Esophagus squamous epithelium (tissue), 5 donors: Measurements from ENCODE around the gene TFG. TPM values are rescaled to one million over a fixed set of nuclear protein-coding genes. Genes with fewer than 3 reads are reported as not detected.
"Not testable (repeated sequence)": the region's sequence is repeated elsewhere in the genome, so short reads cannot be mapped to it uniquely, and the experiment has no call there.

Source experiments
- DNase-seq: peaks from one replicate; lab custom pipeline; 2025; lab: John Stamatoyannopoulos, UW
- H3K27ac ChIP-seq, 4 donors: fragments of 200-600 bp; sonication (generic); one replicate each; pipeline ENCODE4 v1.5.1; 2016 to 2019; ENCODE audit warnings: mild to moderate bottlenecking in 1 of 4
- H3K27me3 ChIP-seq, 4 donors: fragments of 200-600 bp; sonication (generic); 1 replicate in 3 of 4; 2 replicates in 1 of 4; pipeline versions ENCODE4 v1.5.1 to v1.6.0; 2017 to 2021; ENCODE audit warnings: antibody characterized with exemption in 1 of 4
- H3K36me3 ChIP-seq, 3 donors: fragments of 200-600 bp; sonication (generic); one replicate each; pipeline ENCODE4 v1.5.1; 2016 to 2019
- H3K4me1 ChIP-seq, 3 donors: fragments of 200-600 bp; sonication (generic); one replicate each; pipeline ENCODE4 v1.5.1; 2017 to 2019
- H3K4me3 ChIP-seq, 4 donors: fragments of 200-600 bp; sonication (generic); 1 replicate in 3 of 4; 2 replicates in 1 of 4; pipeline ENCODE4 v1.5.1; 2016 to 2019; ENCODE audit warnings: mild to moderate bottlenecking in 2 of 4, moderate library complexity in 1 of 4
- H3K9me3 ChIP-seq, 3 donors: fragments of 200-600 bp; sonication (generic); one replicate each; pipeline ENCODE4 v1.5.1; 2016 to 2019
- CTCF ChIP-seq, 6 experiments: fragments of 450-650 bp in 4 of 6; fragments of 200-600 bp in 2 of 6; sonication (generic) in 2 of 6; IDR thresholded peaks; one replicate each; pipeline ENCODE4 v1.5.1; 2016 to 2019; ENCODE audit warnings: antibody characterized with exemption in 6 of 6, mild to moderate bottlenecking in 4 of 6, moderate library complexity in 4 of 6
- POLR2A ChIP-seq, 4 donors: fragments of 450-650 bp; IDR thresholded peaks; one replicate each; pipeline ENCODE4 v1.6.1; 2017; ENCODE audit warnings: antibody characterized with exemption in 4 of 4, mild to moderate bottlenecking in 4 of 4, moderate library complexity in 3 of 4
- WGBS, 2 donors: methylation state at CpG; one replicate each; pipeline ENCODE4 v1.1.5; 2018; 5-methylcytosine and 5-hydroxymethylcytosine counted together
- intact Hi-C: fragments of 100-400 bp; cut with DNase I; formaldehyde crosslinking; loops from one replicate; pipeline ENCODE4 v1.15.0; 2022
- total RNA-seq, 4 donors: library from RNA; depleted of rRNA; stranded (reverse); fragments of >200 nt; gene quantifications; one replicate each; pipeline ENCODE4 v1.1.0, GENCODE V29; 2016
- donor health status: DM: yes; HTN: yes; CAD: no.

Gene TFG
- total RNA-seq = 100 to 1,000 TPM in 2 of 4 donors, 10 to 100 TPM in 2; 76.7 to 133 (median 91.8) TPM

GRCh38 chr3:100708989-100709841, at the start of gene TFG:
Gene TFG (plus strand): TSS chr3:100709494. CDS start chr3:100713686, 4,192 bp downstream.
- WGBS, 2 donors = 1% methylated on average over 24 to 26 of the region's 76 CpGs
- intact Hi-C loops = no loop called here
- peak in 1 of 6 experiments; percentile 29 for TF ChIP-seq CTCF (IDR thresholded peaks at IDR 0.05)
- peak in 3 of 4 donors; percentile 64 to 89 (median 66) for TF ChIP-seq POLR2A (IDR thresholded peaks at IDR 0.05)
- H3K27ac ChIP-seq = peak within 1 kb of the TSS; percentile 94 to 99 (median 96)
- H3K4me3 ChIP-seq = peak within 1 kb of the TSS; percentile 81 to 92 (median 82)
- peak; percentile 80 for DNase-seq
- H3K27me3 ChIP-seq = peaks cover 0 to 5% (median 0%) of the 10 kb centered on the region in 4 donors
- peaks cover 9 to 40% (median 15%) of the 10 kb centered on the region in 3 donors for H3K4me1 ChIP-seq
- H3K9me3 ChIP-seq = no peaks in the 10 kb centered on the region
- H3K36me3 ChIP-seq = peaks cover 0 to 7% (median 0%) of the 10 kb centered on the region in 3 donors

- H3K36me3 ChIP-seq, H3K4me1 ChIP-seq, DNase-seq, H3K9me3 ChIP-seq, H3K27me3 ChIP-seq, intact Hi-C loops, H3K4me3 ChIP-seq, H3K27ac ChIP-seq: not testable (repeated sequence)
Measured at GRCh38 chr3:100661294-100661693, 48.0 kb upstream of the TFG start.

GRCh38 chr3:100662113-100662823, 47.0 kb upstream of the TFG start:
- no peak for TF ChIP-seq POLR2A (IDR thresholded peaks at IDR 0.05)
- no peak for TF ChIP-seq CTCF (IDR thresholded peaks at IDR 0.05)
- intact Hi-C loops = no loop called here
- Histone ChIP-seq H3K4me1 (no peaks in the 10 kb centered on the region), H3K36me3 (no peaks in the 10 kb centered on the region), H3K9me3 (no peaks in the 10 kb centered on the region), H3K27ac (no peak overlapping the region), H3K4me3 (no peak overlapping the region), H3K27me3 (no peaks in the 10 kb centered on the region)
- no peak for DNase-seq
- WGBS, 2 donors = 77 to 81% methylated on average over 2 of the region's 2 CpGs

GRCh38 chr3:100665230-100665629, 44.1 kb upstream of the TFG start:
- H3K9me3 ChIP-seq = no peaks in the 10 kb centered on the region
- no peak for TF ChIP-seq CTCF (IDR thresholded peaks at IDR 0.05)
- no peak for TF ChIP-seq POLR2A (IDR thresholded peaks at IDR 0.05)
- no peaks in the 10 kb centered on the region for H3K4me1 ChIP-seq
- intact Hi-C loops = no loop called here
- 55% methylated on average over 7 of the region's 7 CpGs for WGBS, 2 donors
- DNase-seq = no peak
- no peak overlapping the region for H3K27ac ChIP-seq
- no peaks in the 10 kb centered on the region for H3K36me3 ChIP-seq
- H3K4me3 ChIP-seq = no peak overlapping the region
- H3K27me3 ChIP-seq = no peaks in the 10 kb centered on the region

GRCh38 chr3:100666699-100667098, 42.6 kb upstream of the TFG start:
- H3K9me3 ChIP-seq, intact Hi-C loops, H3K36me3 ChIP-seq, H3K4me3 ChIP-seq, H3K4me1 ChIP-seq, H3K27ac ChIP-seq, H3K27me3 ChIP-seq, DNase-seq: not testable (repeated sequence)
- 31 to 40% methylated on average over 2 to 5 of the region's 6 CpGs for WGBS, 2 donors

- WGBS, 2 donors = 20 to 42% methylated on average over 1 of the region's 1 CpG
- DNase-seq, H3K4me3 ChIP-seq, H3K27me3 ChIP-seq, H3K9me3 ChIP-seq, H3K36me3 ChIP-seq, H3K4me1 ChIP-seq, intact Hi-C loops, H3K27ac ChIP-seq: not testable (repeated sequence)
Measured at GRCh38 chr3:100667316-100667715, 42.0 kb upstream of the TFG start.

- intact Hi-C loops, H3K27ac ChIP-seq, DNase-seq, H3K36me3 ChIP-seq, H3K4me3 ChIP-seq, H3K9me3 ChIP-seq, H3K27me3 ChIP-seq, H3K4me1 ChIP-seq: not testable (repeated sequence)
- 88 to 93% methylated on average over 2 of the region's 2 CpGs for WGBS, 2 donors
Measured at GRCh38 chr3:100670995-100671394, 38.3 kb upstream of the TFG start.
